ENCODE measurements around the gene KLHL40.

DNA sequence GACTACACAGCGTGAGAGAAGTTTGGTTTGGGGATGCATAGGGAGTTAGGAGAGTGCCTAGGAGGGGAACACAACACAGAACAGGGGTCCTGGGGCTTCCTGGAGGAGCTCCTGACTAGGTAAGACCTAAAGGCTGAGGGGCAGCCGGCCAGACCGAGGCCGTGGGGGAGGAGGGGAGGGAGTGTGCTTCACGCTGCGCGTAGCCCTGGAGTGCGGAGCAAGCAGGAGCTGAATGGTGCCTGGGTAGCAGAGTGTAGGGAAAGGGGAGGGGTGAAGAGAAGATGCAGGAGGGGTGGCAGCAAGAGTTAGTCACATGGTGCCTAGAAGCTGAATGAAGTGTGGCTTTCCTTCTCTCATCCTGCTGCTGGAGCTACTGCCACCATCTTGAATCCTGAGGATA, 49.7 kb downstream of the KLHL40 start:
- TF ChIP-seq POLR2AphosphoS5 (IDR thresholded peaks at IDR 0.05) (no peak), POLR2A (IDR thresholded peaks at IDR 0.05; ENCODE audit: low read depth) (no peak)
- TF ChIP-seq, protein P1, sequence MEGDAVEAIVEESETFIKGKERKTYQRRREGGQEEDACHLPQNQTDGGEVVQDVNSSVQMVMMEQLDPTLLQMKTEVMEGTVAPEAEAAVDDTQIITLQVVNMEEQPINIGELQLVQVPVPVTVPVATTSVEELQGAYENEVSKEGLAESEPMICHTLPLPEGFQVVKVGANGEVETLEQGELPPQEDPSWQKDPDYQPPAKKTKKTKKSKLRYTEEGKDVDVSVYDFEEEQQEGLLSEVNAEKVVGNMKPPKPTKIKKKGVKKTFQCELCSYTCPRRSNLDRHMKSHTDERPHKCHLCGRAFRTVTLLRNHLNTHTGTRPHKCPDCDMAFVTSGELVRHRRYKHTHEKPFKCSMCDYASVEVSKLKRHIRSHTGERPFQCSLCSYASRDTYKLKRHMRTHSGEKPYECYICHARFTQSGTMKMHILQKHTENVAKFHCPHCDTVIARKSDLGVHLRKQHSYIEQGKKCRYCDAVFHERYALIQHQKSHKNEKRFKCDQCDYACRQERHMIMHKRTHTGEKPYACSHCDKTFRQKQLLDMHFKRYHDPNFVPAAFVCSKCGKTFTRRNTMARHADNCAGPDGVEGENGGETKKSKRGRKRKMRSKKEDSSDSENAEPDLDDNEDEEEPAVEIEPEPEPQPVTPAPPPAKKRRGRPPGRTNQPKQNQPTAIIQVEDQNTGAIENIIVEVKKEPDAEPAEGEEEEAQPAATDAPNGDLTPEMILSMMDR (IDR thresholded peaks at IDR 0.05) = no peak

Measured in esophagus muscularis mucosa (tissue), 3 donors.